ENCODE data around the gene ERG28. TPM values are rescaled to one million over a fixed set of nuclear protein-coding genes. Genes with fewer than 3 reads are reported as not detected.
A peak's percentile ranks its signal among the peaks of the same experiment; 100 is the strongest.

ERG28 gene
- total and polyA plus RNA-seq, 2 experiments from 2014 or later, result 38.4 to 74.4 TPM

GRCh38 chr14:75607044-75607443, 53.6 kb downstream of the ERG28 start:
- Histone ChIP-seq H4K20me1 (ENCODE audit: insufficient read depth, poor library complexity, severe bottlenecking) (no peaks in the 10 kb centered on the region), H3K4me2 (no peak overlapping the region), H3K27ac (no peak overlapping the region), H2AFZ (no peak overlapping the region), H3K9me3 (ENCODE audit: low read depth) (no peaks in the 10 kb centered on the region), H3K4me1 (ENCODE audit: insufficient read depth) (peaks cover 8% of the 10 kb centered on the region), H3K79me2 (peaks cover 4% of the 10 kb centered on the region), H3K9me2 (replicated peaks; ENCODE audit: insufficient read depth) (no peaks in the 10 kb centered on the region), H3K4me3 (no peak overlapping the region), H3K27me3 (no peaks in the 10 kb centered on the region), H3K36me3 (replicated peaks; ENCODE audit: insufficient read depth, low read depth) (no peaks in the 10 kb centered on the region)
- no peak for DNase-seq (ENCODE audit: low spot score)
- 39% methylated on average over 1 of the region's 1 CpG for WGBS (ENCODE audit: low lambda C conversion rate, missing lambda C conversion rate)
- TF ChIP-seq EZH2phosphoT487 (IDR thresholded peaks at IDR 0.05; ENCODE audit: low read depth, severe bottlenecking, unreplicated experiment), result no peak
- no peak for TF ChIP-seq CTCF (IDR thresholded peaks at IDR 0.05; ENCODE audit: poor library complexity)
- TF ChIP-seq EZH2 (IDR thresholded peaks at IDR 0.05; ENCODE audit: borderline replicate concordance), result no peak

GRCh38 chr14:75605916-75606315, 54.8 kb downstream of the ERG28 start:
- no peak overlapping the region for H2AFZ ChIP-seq
- peak overlapping the region; percentile 44 for H3K4me2 ChIP-seq
- H3K9me3 ChIP-seq (ENCODE audit: low read depth), result no peaks in the 10 kb centered on the region
- no peak overlapping the region for H3K4me3 ChIP-seq
- peaks cover 11% of the 10 kb centered on the region for H3K4me1 ChIP-seq (ENCODE audit: insufficient read depth)
- peaks cover 4% of the 10 kb centered on the region for H3K79me2 ChIP-seq
- no peak for TF ChIP-seq EZH2 (IDR thresholded peaks at IDR 0.05; ENCODE audit: borderline replicate concordance)
- TF ChIP-seq EZH2phosphoT487 (IDR thresholded peaks at IDR 0.05; ENCODE audit: low read depth, severe bottlenecking, unreplicated experiment), result no peak
- TF ChIP-seq CTCF (IDR thresholded peaks at IDR 0.05; ENCODE audit: poor library complexity), result no peak
- no peak for DNase-seq (ENCODE audit: low spot score)
- H3K9me2 ChIP-seq (replicated peaks; ENCODE audit: insufficient read depth), result no peaks in the 10 kb centered on the region
- no peaks in the 10 kb centered on the region for H3K27me3 ChIP-seq
- no peak overlapping the region for H3K27ac ChIP-seq
- no peaks in the 10 kb centered on the region for H3K36me3 ChIP-seq (replicated peaks; ENCODE audit: insufficient read depth, low read depth)
- WGBS (ENCODE audit: low lambda C conversion rate, missing lambda C conversion rate), result 89% methylated on average over 10 of the region's 10 CpGs
- no peaks in the 10 kb centered on the region for H4K20me1 ChIP-seq (ENCODE audit: insufficient read depth, poor library complexity, severe bottlenecking)

- WGBS (ENCODE audit: low lambda C conversion rate, missing lambda C conversion rate), result 76% methylated on average over 11 of the region's 11 CpGs
- H4K20me1 ChIP-seq (ENCODE audit: insufficient read depth, poor library complexity, severe bottlenecking), result no peaks in the 10 kb centered on the region
- H3K4me2 ChIP-seq, result peak overlapping the region; percentile 44
- no peaks in the 10 kb centered on the region for H3K36me3 ChIP-seq (replicated peaks; ENCODE audit: insufficient read depth, low read depth)
- H3K79me2 ChIP-seq, result peaks cover 4% of the 10 kb centered on the region
- no peak for TF ChIP-seq EZH2 (IDR thresholded peaks at IDR 0.05; ENCODE audit: borderline replicate concordance)
- TF ChIP-seq CTCF (IDR thresholded peaks at IDR 0.05; ENCODE audit: poor library complexity), result no peak
- no peak for TF ChIP-seq EZH2phosphoT487 (IDR thresholded peaks at IDR 0.05; ENCODE audit: low read depth, severe bottlenecking, unreplicated experiment)
- H3K27ac ChIP-seq, result no peak overlapping the region
- H3K27me3 ChIP-seq, result no peaks in the 10 kb centered on the region
- no peaks in the 10 kb centered on the region for H3K9me3 ChIP-seq (ENCODE audit: low read depth)
- peaks cover 11% of the 10 kb centered on the region for H3K4me1 ChIP-seq (ENCODE audit: insufficient read depth)
- H3K9me2 ChIP-seq (replicated peaks; ENCODE audit: insufficient read depth), result no peaks in the 10 kb centered on the region
- H2AFZ ChIP-seq, result no peak overlapping the region
- no peak overlapping the region for H3K4me3 ChIP-seq
- peak; percentile 20 for DNase-seq (ENCODE audit: low spot score)
Measured at GRCh38 chr14:75604979-75605851, 55.5 kb downstream of the ERG28 start.

Measured in hepatocyte (in vitro differentiated cells).